Loucy (cell line): ENCODE data around the gene VTN.

ENCODE experiments used
- H2AFZ ChIP-seq: fragments of 200-600 bp; sonication (generic); 2 replicates; pipeline ENCODE4 v1.6.0; 2016; ENCODE audit warnings: antibody characterized with exemption, mild to moderate bottlenecking, low read length, moderate library complexity
- H3F3A ChIP-seq: fragments of 200-600 bp; 2 replicates; pipeline ENCODE4 v1.6.0; 2016; ENCODE audit warnings: antibody characterized with exemption, low read depth, mild to moderate bottlenecking
- H3K27me3 ChIP-seq: fragments of 200-600 bp; sonication (generic); 2 replicates; pipeline ENCODE4 v1.6.1; 2014; ENCODE audit warnings: low read length, mild to moderate bottlenecking; ENCODE audit not compliant: insufficient read depth, poor library complexity, severe bottlenecking
- H3K36me3 ChIP-seq: fragments of 200-600 bp; sonication (generic); 2 replicates; pipeline ENCODE4 v1.6.1; 2016; ENCODE audit warnings: low read length; ENCODE audit not compliant: insufficient read depth
- H3K4me1 ChIP-seq: fragments of 200-600 bp; sonication (generic); 2 replicates; pipeline ENCODE4 v1.5.1; 2014; ENCODE audit warnings: low read length, mild to moderate bottlenecking; ENCODE audit not compliant: insufficient read depth, poor library complexity, severe bottlenecking
- H3K4me2 ChIP-seq: fragments of 200-600 bp; sonication (generic); 2 replicates; pipeline ENCODE4 v1.6.0; 2014; ENCODE audit warnings: antibody characterized with exemption, low read length, low read depth, mild to moderate bottlenecking; ENCODE audit not compliant: poor library complexity, severe bottlenecking
- H3K4me3 ChIP-seq: fragments of 200-600 bp; sonication (generic); 2 replicates; pipeline ENCODE4 v1.5.1; 2014; ENCODE audit warnings: low read length, mild to moderate bottlenecking, mixed read lengths; ENCODE audit not compliant: poor library complexity, severe bottlenecking
- H3K79me2 ChIP-seq: fragments of 200-600 bp; sonication (generic); 2 replicates; pipeline ENCODE4 v1.6.1; 2014; ENCODE audit warnings: low read length; ENCODE audit not compliant: insufficient read depth
- H3K9ac ChIP-seq: fragments of 200-600 bp; sonication (generic); 2 replicates; pipeline ENCODE4 v1.6.0; 2014; ENCODE audit warnings: mild to moderate bottlenecking, low read depth, low read length, moderate library complexity; ENCODE audit not compliant: poor library complexity, severe bottlenecking
- H3K9me2 ChIP-seq: fragments of 200-600 bp; sonication (generic); replicated peaks from 2 replicates; pipeline ENCODE4 v1.6.1; 2016; ENCODE audit warnings: low read depth, low read length, mixed read lengths
- H3K9me3 ChIP-seq: fragments of 200-600 bp; sonication (generic); 2 replicates; pipeline ENCODE4 v1.6.1; 2014; ENCODE audit warnings: mild to moderate bottlenecking, antibody characterized with exemption, low read length, low read depth; ENCODE audit not compliant: insufficient read depth
- H4K20me1 ChIP-seq: fragments of 200-600 bp; sonication (generic); 2 replicates; pipeline ENCODE4 v1.6.0; 2014; ENCODE audit warnings: antibody characterized with exemption, low read length, mild to moderate bottlenecking; ENCODE audit not compliant: insufficient read depth, poor library complexity, severe bottlenecking
- EZH2phosphoT487 ChIP-seq: fragments of 200-600 bp; IDR thresholded peaks from 2 replicates; pipeline ENCODE4 v1.6.1; 2018; ENCODE audit warnings: antibody characterized with exemption, mild to moderate bottlenecking, moderate library complexity, borderline replicate concordance
- TF ChIP-seq, protein P1 (sequence below): fragments of 200-600 bp; sonication (generic); conservative IDR thresholded peaks from 2 replicates; pipeline ENCODE4 v1.5.1; 2014; ENCODE audit warnings: mild to moderate bottlenecking, antibody characterized with exemption, low read length

VTN gene

DNA sequence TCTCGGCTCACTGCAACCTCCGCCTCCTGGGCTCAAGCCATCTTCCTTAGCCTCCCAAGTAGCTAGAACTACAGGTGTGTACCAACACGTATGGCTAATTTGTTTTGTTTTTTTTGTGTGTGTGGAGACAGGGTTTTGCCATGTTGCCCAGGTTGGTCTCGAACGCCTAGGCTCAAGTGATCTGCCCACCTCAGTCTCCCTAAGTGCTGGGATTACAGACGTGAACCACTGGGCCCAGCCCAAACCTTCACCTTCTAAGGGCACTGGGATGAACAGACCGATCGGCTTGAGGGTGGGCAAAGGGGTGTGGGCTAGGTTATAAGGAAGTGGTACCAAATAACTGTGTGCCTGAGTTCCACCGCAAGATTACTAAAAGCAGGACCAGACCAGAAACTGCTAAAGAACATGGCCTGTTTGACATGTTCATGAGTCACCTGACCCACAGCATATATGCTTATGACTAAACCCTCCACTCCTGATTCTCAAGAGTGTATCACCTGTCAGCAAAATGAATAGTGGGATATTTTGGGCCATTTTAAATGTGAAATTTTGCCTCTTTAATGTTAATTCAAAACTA lies 43.0 kb downstream of the VTN start:
- Histone ChIP-seq H3K4me1 (peaks cover 22% of the 10 kb centered on the region), H2AFZ (no peak overlapping the region), H3F3A (no peaks in the 10 kb centered on the region; the same call in 1 of the 2 replicates), H3K27me3 (no peaks in the 10 kb centered on the region), H3K9me2 (no peaks in the 10 kb centered on the region), H3K4me3 (no peak overlapping the region), H3K79me2 (peaks cover 45% of the 10 kb centered on the region), H3K9ac (no peak overlapping the region), H3K36me3 (peaks cover 42% of the 10 kb centered on the region; the same call in 1 of the 2 replicates), H4K20me1 (peaks cover 34% of the 10 kb centered on the region), H3K9me3 (no peaks in the 10 kb centered on the region), H3K4me2 (no peak overlapping the region)
- TF ChIP-seq, protein P1, sequence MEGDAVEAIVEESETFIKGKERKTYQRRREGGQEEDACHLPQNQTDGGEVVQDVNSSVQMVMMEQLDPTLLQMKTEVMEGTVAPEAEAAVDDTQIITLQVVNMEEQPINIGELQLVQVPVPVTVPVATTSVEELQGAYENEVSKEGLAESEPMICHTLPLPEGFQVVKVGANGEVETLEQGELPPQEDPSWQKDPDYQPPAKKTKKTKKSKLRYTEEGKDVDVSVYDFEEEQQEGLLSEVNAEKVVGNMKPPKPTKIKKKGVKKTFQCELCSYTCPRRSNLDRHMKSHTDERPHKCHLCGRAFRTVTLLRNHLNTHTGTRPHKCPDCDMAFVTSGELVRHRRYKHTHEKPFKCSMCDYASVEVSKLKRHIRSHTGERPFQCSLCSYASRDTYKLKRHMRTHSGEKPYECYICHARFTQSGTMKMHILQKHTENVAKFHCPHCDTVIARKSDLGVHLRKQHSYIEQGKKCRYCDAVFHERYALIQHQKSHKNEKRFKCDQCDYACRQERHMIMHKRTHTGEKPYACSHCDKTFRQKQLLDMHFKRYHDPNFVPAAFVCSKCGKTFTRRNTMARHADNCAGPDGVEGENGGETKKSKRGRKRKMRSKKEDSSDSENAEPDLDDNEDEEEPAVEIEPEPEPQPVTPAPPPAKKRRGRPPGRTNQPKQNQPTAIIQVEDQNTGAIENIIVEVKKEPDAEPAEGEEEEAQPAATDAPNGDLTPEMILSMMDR: no peak
- no peak for TF ChIP-seq EZH2phosphoT487

DNA sequence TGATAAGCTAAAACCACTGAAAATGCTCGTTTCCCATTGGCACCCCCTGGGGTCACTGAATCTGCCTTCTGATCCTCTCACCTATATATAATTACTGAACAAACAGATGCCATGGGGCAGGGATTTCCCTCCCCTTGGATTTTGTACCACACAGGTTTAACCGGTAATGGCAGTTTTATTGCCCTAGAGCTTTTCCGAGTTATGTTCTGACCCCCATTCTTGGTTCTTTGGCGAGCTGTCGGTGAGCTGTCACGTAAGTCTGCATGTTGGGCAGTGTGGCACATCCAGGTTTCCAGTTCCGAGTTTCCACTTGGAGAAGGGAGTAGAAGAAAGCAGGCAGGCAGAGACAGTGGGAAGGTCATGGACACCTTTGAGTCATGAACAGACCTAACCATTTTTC lies 44.0 kb downstream of the VTN start:
- peaks cover 42% of the 10 kb centered on the region; the same call in 1 of the 2 replicates for H3K36me3 ChIP-seq
- H4K20me1 ChIP-seq: peaks cover 44% of the 10 kb centered on the region
- H2AFZ ChIP-seq: no peak overlapping the region
- TF ChIP-seq, protein P1: no peak
- H3K27me3 ChIP-seq: no peaks in the 10 kb centered on the region
- peak overlapping the region; percentile 97 for H3K4me2 ChIP-seq
- no peak overlapping the region for H3K9ac ChIP-seq
- peaks cover 55% of the 10 kb centered on the region for H3K79me2 ChIP-seq
- no peaks in the 10 kb centered on the region for H3K9me2 ChIP-seq
- peaks cover 32% of the 10 kb centered on the region for H3K4me1 ChIP-seq
- H3F3A ChIP-seq: peaks cover under 1% of the 10 kb centered on the region
- H3K9me3 ChIP-seq: no peaks in the 10 kb centered on the region
- no peak overlapping the region for H3K4me3 ChIP-seq

DNA sequence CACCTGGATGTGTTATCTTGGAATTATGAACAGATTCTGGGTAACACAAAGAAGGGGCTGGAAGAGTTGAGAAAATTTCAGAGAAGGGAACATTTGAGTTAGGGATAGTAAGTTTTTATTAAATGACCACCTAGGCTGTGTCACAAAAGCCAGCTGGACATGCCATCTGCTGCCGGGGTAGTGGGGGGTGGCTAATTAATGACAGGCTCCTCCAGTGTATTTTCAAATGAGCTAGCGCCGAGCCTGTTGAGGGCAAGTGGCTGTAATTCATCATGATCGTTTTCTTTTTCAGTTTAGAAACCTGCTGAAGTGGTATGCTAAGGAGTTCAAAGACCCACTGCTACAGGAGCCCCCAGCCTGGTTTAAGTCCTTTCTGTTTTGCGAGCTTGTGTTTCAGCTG lies 44.9 kb downstream of the VTN start:
- no peaks in the 10 kb centered on the region for H3K9me3 ChIP-seq
- peak overlapping the region; percentile 37 for H3K9ac ChIP-seq
- peak overlapping the region; percentile 97 for H3K4me2 ChIP-seq
- H2AFZ ChIP-seq: no peak overlapping the region
- peaks cover 65% of the 10 kb centered on the region for H3K79me2 ChIP-seq
- TF ChIP-seq, protein P1: no peak
- no peak for TF ChIP-seq EZH2phosphoT487
- no peak overlapping the region for H3K4me3 ChIP-seq
- peaks cover 52% of the 10 kb centered on the region for H4K20me1 ChIP-seq
- H3K36me3 ChIP-seq: peaks cover 42% of the 10 kb centered on the region; the same call in 1 of the 2 replicates
- no peaks in the 10 kb centered on the region for H3K9me2 ChIP-seq
- peaks cover 41% of the 10 kb centered on the region for H3K4me1 ChIP-seq
- H3K27me3 ChIP-seq: no peaks in the 10 kb centered on the region
- peaks cover 3% of the 10 kb centered on the region for H3F3A ChIP-seq
